ENCODE data around the gene EEF1G.
"Not testable (repeated sequence)": the region's sequence is repeated elsewhere in the genome, so short reads cannot be mapped to it uniquely, and the experiment has no call there.

The EEF1G gene

GRCh38 chr11:62553839-62554361 is 19.8 kb downstream of the EEF1G start:
- DNase-seq, result peak; percentile 34

- DNase-seq, result peak; percentile 88
Observed at GRCh38 chr11:62553080-62553838, 20.4 kb downstream of the EEF1G start.

- peak; percentile 40 for DNase-seq
Observed at GRCh38 chr11:62552485-62553079, 21.1 kb downstream of the EEF1G start.

- DNase-seq, result not testable (repeated sequence)
Observed at GRCh38 chr11:62550478-62550877, 23.2 kb downstream of the EEF1G start.

- no peak for DNase-seq
Observed at GRCh38 chr11:62548545-62549335, 25.0 kb downstream of the EEF1G start.

- DNase-seq, result no peak
Observed at GRCh38 chr11:62547691-62548281, 25.9 kb downstream of the EEF1G start.

GRCh38 chr11:62546929-62547625 is 26.6 kb downstream of the EEF1G start:
- no peak for DNase-seq

GRCh38 chr11:62546244-62546928 is 27.3 kb downstream of the EEF1G start, which contains the start of gene AHNAK:
Gene AHNAK (minus strand): TSS chr11:62546806. CDS start chr11:62536098, 10,708 bp downstream.
- DNase-seq, result peak; percentile 85

- DNase-seq, result peak; percentile 70
Observed at GRCh38 chr11:62545437-62546243, 28.1 kb downstream of the EEF1G start.

- peak; percentile 63 for DNase-seq
Observed at GRCh38 chr11:62544581-62545436, 28.9 kb downstream of the EEF1G start.

- DNase-seq, result peak; percentile 34
Observed at GRCh38 chr11:62543680-62544444, 29.8 kb downstream of the EEF1G start.

GRCh38 chr11:62542750-62543567 is 30.7 kb downstream of the EEF1G start:
- peak; percentile 80 for DNase-seq

- DNase-seq, result no peak
Observed at GRCh38 chr11:62542111-62542745, 31.5 kb downstream of the EEF1G start.

GRCh38 chr11:62540804-62541701 is 32.6 kb downstream of the EEF1G start:
- no peak for DNase-seq

GRCh38 chr11:62539238-62539925 is 34.3 kb downstream of the EEF1G start:
- DNase-seq, result no peak

Measured in CD4-positive, alpha-beta T cell treated with Interleukin-10 for 1 hour (primary cell).